ENCODE results near the gene SH3GL1. TPM values are rescaled to one million over a fixed set of nuclear protein-coding genes. Genes with fewer than 3 reads are reported as not detected.

SH3GL1 gene
- total and polyA plus RNA-seq, 11 donors: 14.4 to 43.6 (median 22.2) TPM

GRCh38 chr19:4431808-4432674 lies 31.7 kb upstream of the SH3GL1 start:
- peak in 2 of 5 donors; percentile 48 to 61 for DNase-seq
- peak in 3 of 4 donors; percentile 36 to 78 (median 63) for ATAC-seq
- TF ChIP-seq, protein P1, sequence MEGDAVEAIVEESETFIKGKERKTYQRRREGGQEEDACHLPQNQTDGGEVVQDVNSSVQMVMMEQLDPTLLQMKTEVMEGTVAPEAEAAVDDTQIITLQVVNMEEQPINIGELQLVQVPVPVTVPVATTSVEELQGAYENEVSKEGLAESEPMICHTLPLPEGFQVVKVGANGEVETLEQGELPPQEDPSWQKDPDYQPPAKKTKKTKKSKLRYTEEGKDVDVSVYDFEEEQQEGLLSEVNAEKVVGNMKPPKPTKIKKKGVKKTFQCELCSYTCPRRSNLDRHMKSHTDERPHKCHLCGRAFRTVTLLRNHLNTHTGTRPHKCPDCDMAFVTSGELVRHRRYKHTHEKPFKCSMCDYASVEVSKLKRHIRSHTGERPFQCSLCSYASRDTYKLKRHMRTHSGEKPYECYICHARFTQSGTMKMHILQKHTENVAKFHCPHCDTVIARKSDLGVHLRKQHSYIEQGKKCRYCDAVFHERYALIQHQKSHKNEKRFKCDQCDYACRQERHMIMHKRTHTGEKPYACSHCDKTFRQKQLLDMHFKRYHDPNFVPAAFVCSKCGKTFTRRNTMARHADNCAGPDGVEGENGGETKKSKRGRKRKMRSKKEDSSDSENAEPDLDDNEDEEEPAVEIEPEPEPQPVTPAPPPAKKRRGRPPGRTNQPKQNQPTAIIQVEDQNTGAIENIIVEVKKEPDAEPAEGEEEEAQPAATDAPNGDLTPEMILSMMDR (IDR thresholded peaks at IDR 0.05): no peak
- Histone ChIP-seq H3K36me3 (peaks cover 0 to 51% (median 17%) of the 10 kb centered on the region in 9 donors), H3K4me3 (peak overlapping the region in 1 of 12 donors; percentile 8), H3K27me3 (no peaks in the 10 kb centered on the region), H3K27ac (peak overlapping the region in 3 of 12 donors; percentile 10 to 68 (median 24)), H3K4me1 (peaks cover 0 to 22% (median 0%) of the 10 kb centered on the region in 12 donors), H3K9me3 (no peaks in the 10 kb centered on the region)
- intact Hi-C loops (cut with DNase I): no loop called here
- WGBS, 4 donors: 87 to 94% (median 89%) methylated on average over 26 of the region's 26 CpGs

DNA sequence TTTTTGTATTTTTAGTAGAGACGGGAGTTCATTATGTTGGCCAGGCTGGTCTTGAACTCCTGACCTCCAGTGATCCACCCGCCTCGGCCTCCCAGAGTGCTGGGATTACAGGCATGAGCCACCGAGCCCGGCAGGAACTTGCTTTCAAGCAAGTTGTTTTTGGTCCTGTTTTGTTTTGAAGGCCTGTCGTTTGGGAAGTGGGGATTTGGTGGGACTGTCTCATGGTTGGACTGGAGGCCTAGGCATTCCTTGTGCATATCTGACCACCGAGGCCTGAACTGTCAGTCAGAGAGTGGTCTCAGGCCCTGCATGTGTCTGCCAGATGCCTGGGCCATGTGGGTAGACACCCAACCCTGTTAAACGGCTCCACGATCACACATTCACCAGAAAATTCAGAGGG lies 30.9 kb upstream of the SH3GL1 start:
- peak in 1 of 5 donors; percentile 19 for DNase-seq
- H3K27ac ChIP-seq: peak overlapping the region in 3 of 12 donors; percentile 10 to 68 (median 24)
- intact Hi-C loops (cut with DNase I): no loop called here
- 86 to 95% (median 89%) methylated on average over 9 of the region's 9 CpGs for WGBS, 4 donors
- H3K36me3 ChIP-seq: peaks cover 0 to 51% (median 17%) of the 10 kb centered on the region in 9 donors
- ATAC-seq: no peak
- no peaks in the 10 kb centered on the region for H3K9me3 ChIP-seq
- peaks cover 0 to 22% (median 0%) of the 10 kb centered on the region in 12 donors for H3K4me1 ChIP-seq
- TF ChIP-seq, protein P1 (IDR thresholded peaks at IDR 0.05): no peak
- TF ChIP-seq POLR2A (IDR thresholded peaks at IDR 0.05): no peak
- H3K4me3 ChIP-seq: no peak overlapping the region
- H3K27me3 ChIP-seq: no peaks in the 10 kb centered on the region

DNA sequence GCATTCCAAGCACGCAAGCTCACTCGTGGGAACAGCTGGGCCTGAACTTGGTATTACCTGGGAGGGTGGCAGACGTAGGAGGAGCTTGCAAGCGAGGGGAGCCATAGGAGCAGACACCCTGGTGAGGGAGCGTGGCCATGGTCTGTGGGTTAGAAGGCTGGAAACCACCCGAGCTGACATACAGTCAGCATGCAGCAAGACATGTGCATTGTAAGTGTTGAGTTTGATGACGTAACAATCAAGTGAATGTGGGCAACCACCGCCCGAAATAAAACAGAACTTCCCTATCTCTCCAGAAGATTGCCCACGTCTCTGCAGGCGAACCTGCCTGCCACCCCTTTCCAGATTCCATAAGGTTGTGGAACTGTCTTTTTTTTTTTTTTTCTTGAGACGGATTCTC lies 30.4 kb upstream of the SH3GL1 start:
- H3K27me3 ChIP-seq: no peaks in the 10 kb centered on the region
- no peak for TF ChIP-seq POLR2A (IDR thresholded peaks at IDR 0.05)
- TF ChIP-seq, protein P1 (IDR thresholded peaks at IDR 0.05): no peak
- peak overlapping the region in 1 of 12 donors; percentile 68 for H3K27ac ChIP-seq
- peaks cover 0 to 22% (median 0%) of the 10 kb centered on the region in 12 donors for H3K4me1 ChIP-seq
- H3K4me3 ChIP-seq: no peak overlapping the region
- peaks cover 0 to 51% (median 14%) of the 10 kb centered on the region in 9 donors for H3K36me3 ChIP-seq
- intact Hi-C loops (cut with DNase I): no loop called here
- DNase-seq (peak in 1 of 5 donors; percentile 28), ATAC-seq (peak in 2 of 4 donors; percentile 31 to 72)
- H3K9me3 ChIP-seq: no peaks in the 10 kb centered on the region
- WGBS, 4 donors: 91 to 95% (median 93%) methylated on average over 12 of the region's 12 CpGs

- no peak overlapping the region for H3K27ac ChIP-seq
These were observed 29.4 kb upstream of the SH3GL1 start for GRCh38 chr19:4429771-4430171.

More at GRCh38 chr19:4429771-4430171, 29.4 kb upstream of the SH3GL1 start:
- Histone ChIP-seq H3K27me3 (no peaks in the 10 kb centered on the region), H3K36me3 (peaks cover 0 to 50% (median 14%) of the 10 kb centered on the region in 9 donors), H3K4me3 (no peak overlapping the region), H3K4me1 (peaks cover 0 to 22% (median 0%) of the 10 kb centered on the region in 12 donors), H3K9me3 (no peaks in the 10 kb centered on the region)
- DNase-seq: peak in 1 of 5 donors; percentile 11
- intact Hi-C loops (cut with DNase I): no loop called here
- no peak for ATAC-seq
- TF ChIP-seq POLR2A (IDR thresholded peaks at IDR 0.05): no peak
- TF ChIP-seq, protein P1 (IDR thresholded peaks at IDR 0.05): no peak
- WGBS, 4 donors: 83 to 93% (median 87%) methylated on average over 12 of the region's 12 CpGs
